KOPT-K1 (cell line): ENCODE results near the gene ANKRD44.
"Not testable (repeated sequence)": the region's sequence is repeated elsewhere in the genome, so short reads cannot be mapped to it uniquely, and the experiment has no call there.

Experiments
- H3K27ac ChIP-seq: fragments of 200-600 bp; sonication (generic); 2 replicates; pipeline ENCODE4 v1.5.1; 2016; ENCODE audit warnings: antibody characterized with exemption, mild to moderate bottlenecking, low read depth, low read length; ENCODE audit not compliant: poor library complexity, severe bottlenecking
- H3K36me3 ChIP-seq: fragments of 200-600 bp; sonication (generic); 2 replicates; pipeline ENCODE4 v1.5.1; 2017; ENCODE audit warnings: antibody characterized with exemption, mild to moderate bottlenecking, low read length, moderate library complexity; ENCODE audit not compliant: insufficient read depth
- H3K9me3 ChIP-seq: fragments of 200-600 bp; sonication (generic); 2 replicates; pipeline ENCODE4 v1.5.1; 2017; ENCODE audit warnings: antibody characterized with exemption, low read length, mild to moderate bottlenecking; ENCODE audit not compliant: insufficient read depth, poor library complexity, severe bottlenecking

The ANKRD44 gene

GRCh38 chr2:197310271-197310985, at the start of gene ANKRD44:
Gene ANKRD44 (minus strand): TSS chr2:197310780. CDS start chr2:197310604, 176 bp downstream.
- Histone ChIP-seq H3K36me3 (no peaks in the 10 kb centered on the region), H3K27ac (peak within 1 kb of the TSS; percentile 79), H3K9me3 (no peaks in the 10 kb centered on the region)

- Histone ChIP-seq H3K9me3 (no peaks in the 10 kb centered on the region), H3K27ac (no peak overlapping the region), H3K36me3 (no peaks in the 10 kb centered on the region)
Measured at GRCh38 chr2:197359859-197360258, 49.3 kb upstream of the ANKRD44 start.

GRCh38 chr2:197358931-197359330, 48.4 kb upstream of the ANKRD44 start:
- Histone ChIP-seq H3K9me3 (no peaks in the 10 kb centered on the region), H3K27ac (no peak overlapping the region), H3K36me3 (no peaks in the 10 kb centered on the region)

- no peak overlapping the region for H3K27ac ChIP-seq
- no peaks in the 10 kb centered on the region for H3K9me3 ChIP-seq
- no peaks in the 10 kb centered on the region for H3K36me3 ChIP-seq
Measured at GRCh38 chr2:197357986-197358385, 47.4 kb upstream of the ANKRD44 start.

GRCh38 chr2:197356136-197356535, 45.6 kb upstream of the ANKRD44 start:
- H3K36me3 ChIP-seq = no peaks in the 10 kb centered on the region
- no peak overlapping the region for H3K27ac ChIP-seq

GRCh38 chr2:197354169-197354558, 43.6 kb upstream of the ANKRD44 start:
- Histone ChIP-seq H3K9me3 (no peaks in the 10 kb centered on the region), H3K27ac (no peak overlapping the region), H3K36me3 (no peaks in the 10 kb centered on the region)

More at GRCh38 chr2:197356136-197356535, 45.6 kb upstream of the ANKRD44 start:
- no peaks in the 10 kb centered on the region for H3K9me3 ChIP-seq

GRCh38 chr2:197353393-197354168, 43.0 kb upstream of the ANKRD44 start:
- no peaks in the 10 kb centered on the region for H3K36me3 ChIP-seq
- H3K9me3 ChIP-seq = no peaks in the 10 kb centered on the region
- no peak overlapping the region for H3K27ac ChIP-seq

GRCh38 chr2:197349699-197350098, 39.1 kb upstream of the ANKRD44 start:
- Histone ChIP-seq H3K9me3 (no peaks in the 10 kb centered on the region), H3K36me3 (no peaks in the 10 kb centered on the region), H3K27ac (no peak overlapping the region)

GRCh38 chr2:197348721-197349360, 38.3 kb upstream of the ANKRD44 start:
- Histone ChIP-seq H3K36me3 (no peaks in the 10 kb centered on the region), H3K9me3 (no peaks in the 10 kb centered on the region), H3K27ac (no peak overlapping the region)

- no peaks in the 10 kb centered on the region for H3K9me3 ChIP-seq
- no peak overlapping the region for H3K27ac ChIP-seq
- no peaks in the 10 kb centered on the region for H3K36me3 ChIP-seq
Measured at GRCh38 chr2:197345846-197346370, 35.3 kb upstream of the ANKRD44 start.

- H3K36me3 ChIP-seq, H3K9me3 ChIP-seq, H3K27ac ChIP-seq: not testable (repeated sequence)
Measured at GRCh38 chr2:197343968-197344367, 33.4 kb upstream of the ANKRD44 start.

- H3K36me3 ChIP-seq = no peaks in the 10 kb centered on the region
- H3K27ac ChIP-seq = no peak overlapping the region
- no peaks in the 10 kb centered on the region for H3K9me3 ChIP-seq
Measured at GRCh38 chr2:197340591-197340990, 30.0 kb upstream of the ANKRD44 start.

- Histone ChIP-seq H3K36me3 (no peaks in the 10 kb centered on the region), H3K27ac (no peak overlapping the region), H3K9me3 (no peaks in the 10 kb centered on the region)
Measured at GRCh38 chr2:197339496-197340220, 29.1 kb upstream of the ANKRD44 start.

GRCh38 chr2:197339016-197339415, 28.4 kb upstream of the ANKRD44 start:
- Histone ChIP-seq H3K36me3 (no peaks in the 10 kb centered on the region), H3K27ac (no peak overlapping the region)

GRCh38 chr2:197332641-197333040, 22.1 kb upstream of the ANKRD44 start:
- Histone ChIP-seq H3K27ac (no peak overlapping the region), H3K36me3 (no peaks in the 10 kb centered on the region), H3K9me3 (peaks cover 5% of the 10 kb centered on the region)

More at GRCh38 chr2:197339016-197339415, 28.4 kb upstream of the ANKRD44 start:
- no peaks in the 10 kb centered on the region for H3K9me3 ChIP-seq
